Rectal smooth muscle tissue (tissue), 1 donor: ENCODE results near the gene IRGC.

Experiments used
- H3K27ac ChIP-seq: one replicate; pipeline ENCODE4 v1.7.0; 2013; ENCODE audit warnings: low read depth, low read length, inconsistent platforms
- H3K27me3 ChIP-seq: one replicate; pipeline ENCODE4 v1.7.0; 2013; ENCODE audit warnings: low read length; ENCODE audit not compliant: control insufficient read depth, insufficient read depth
- H3K36me3 ChIP-seq: one replicate; pipeline ENCODE4 v1.7.0; 2013; ENCODE audit warnings: low read length; ENCODE audit not compliant: control insufficient read depth, insufficient read depth
- H3K4me1 ChIP-seq: one replicate; pipeline ENCODE4 v1.7.0; 2013; ENCODE audit warnings: low read length; ENCODE audit not compliant: control insufficient read depth, insufficient read depth
- H3K4me3 ChIP-seq: one replicate; pipeline ENCODE4 v1.7.0; 2013; ENCODE audit warnings: low read length
- H3K9ac ChIP-seq: one replicate; pipeline ENCODE4 v1.7.0; 2013; ENCODE audit warnings: low read length

Gene IRGC

GRCh38 chr19:43695985-43696704 is 19.7 kb upstream of the IRGC start:
- H3K27ac ChIP-seq: no peak overlapping the region
- H3K4me3 ChIP-seq: no peak overlapping the region
- no peaks in the 10 kb centered on the region for H3K4me1 ChIP-seq
- no peaks in the 10 kb centered on the region for H3K36me3 ChIP-seq
- H3K27me3 ChIP-seq: peaks cover 3% of the 10 kb centered on the region
- H3K9ac ChIP-seq: no peak overlapping the region

GRCh38 chr19:43697295-43697694 is 18.6 kb upstream of the IRGC start:
- peaks cover 3% of the 10 kb centered on the region for H3K27me3 ChIP-seq
- H3K4me3 ChIP-seq: no peak overlapping the region
- no peaks in the 10 kb centered on the region for H3K4me1 ChIP-seq
- no peak overlapping the region for H3K9ac ChIP-seq
- H3K36me3 ChIP-seq: no peaks in the 10 kb centered on the region
- H3K27ac ChIP-seq: no peak overlapping the region

GRCh38 chr19:43699506-43700394 is 16.1 kb upstream of the IRGC start:
- no peak overlapping the region for H3K27ac ChIP-seq
- H3K27me3 ChIP-seq: peaks cover 3% of the 10 kb centered on the region
- no peak overlapping the region for H3K9ac ChIP-seq
- H3K4me1 ChIP-seq: no peaks in the 10 kb centered on the region
- peak overlapping the region; percentile 43 for H3K4me3 ChIP-seq
- H3K36me3 ChIP-seq: no peaks in the 10 kb centered on the region

GRCh38 chr19:43700395-43701000 is 15.4 kb upstream of the IRGC start:
- Histone ChIP-seq H3K4me1 (no peaks in the 10 kb centered on the region), H3K9ac (no peak overlapping the region), H3K4me3 (no peak overlapping the region), H3K27ac (peak overlapping the region; percentile 51), H3K36me3 (no peaks in the 10 kb centered on the region), H3K27me3 (peaks cover 3% of the 10 kb centered on the region)

DNA sequence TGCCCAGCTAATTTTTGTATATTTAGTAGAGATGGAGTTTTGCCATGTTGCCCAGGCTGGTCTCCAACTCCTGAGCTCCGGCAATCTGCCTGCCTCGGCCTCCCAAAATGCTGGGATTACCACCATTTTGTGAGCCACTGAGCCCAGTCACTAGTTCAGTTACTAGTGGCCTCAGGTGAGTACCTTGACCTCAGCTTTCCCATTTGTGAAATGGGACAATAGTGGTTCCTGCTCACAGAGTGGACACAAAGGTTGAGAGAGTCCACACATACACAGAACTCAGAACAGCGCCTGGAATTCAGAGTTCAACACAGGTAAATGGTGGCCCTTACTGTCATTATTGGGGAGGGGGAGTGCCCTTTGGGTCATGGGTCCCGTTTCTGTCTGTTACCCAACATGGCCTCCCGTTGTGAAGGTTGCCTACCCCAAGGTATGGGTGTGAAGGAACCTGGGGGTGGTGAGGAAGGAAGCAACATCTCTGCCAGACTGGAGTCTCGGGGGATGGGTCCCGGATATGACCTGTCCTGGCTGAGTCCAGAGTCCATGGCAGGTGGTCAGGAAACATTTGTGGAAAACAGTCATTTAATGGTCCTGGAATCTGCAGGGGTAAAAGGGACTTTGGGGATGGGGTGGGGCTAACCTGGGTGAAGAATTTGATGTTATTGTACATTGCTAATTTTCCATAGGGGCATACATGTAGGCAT is 11.7 kb upstream of the IRGC start:
- Histone ChIP-seq H3K4me3 (no peak overlapping the region), H3K27me3 (peaks cover 3% of the 10 kb centered on the region), H3K9ac (no peak overlapping the region), H3K36me3 (no peaks in the 10 kb centered on the region), H3K27ac (no peak overlapping the region), H3K4me1 (no peaks in the 10 kb centered on the region)

DNA sequence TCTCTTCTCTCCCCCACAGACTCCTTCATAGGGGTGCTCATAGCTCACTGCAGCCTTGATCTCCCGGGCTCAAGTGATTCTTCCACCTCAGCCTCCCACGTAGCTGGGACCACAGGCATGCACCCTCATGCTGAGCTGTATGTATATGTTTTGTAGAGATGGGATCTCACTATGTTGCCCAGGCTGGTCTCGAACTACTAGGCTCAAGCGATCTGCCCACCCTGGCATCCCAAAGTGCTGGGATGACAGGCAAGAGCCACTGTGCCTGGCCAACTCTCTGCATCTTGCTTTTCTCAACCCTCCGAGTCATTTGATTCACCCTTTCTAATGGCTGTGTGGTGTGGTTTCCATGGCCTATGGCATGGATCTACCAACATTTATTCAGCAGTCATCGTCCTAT is 10.1 kb upstream of the IRGC start:
- Histone ChIP-seq H3K4me3 (no peak overlapping the region), H3K27me3 (no peaks in the 10 kb centered on the region), H3K36me3 (no peaks in the 10 kb centered on the region), H3K27ac (no peak overlapping the region), H3K9ac (no peak overlapping the region), H3K4me1 (no peaks in the 10 kb centered on the region)

DNA sequence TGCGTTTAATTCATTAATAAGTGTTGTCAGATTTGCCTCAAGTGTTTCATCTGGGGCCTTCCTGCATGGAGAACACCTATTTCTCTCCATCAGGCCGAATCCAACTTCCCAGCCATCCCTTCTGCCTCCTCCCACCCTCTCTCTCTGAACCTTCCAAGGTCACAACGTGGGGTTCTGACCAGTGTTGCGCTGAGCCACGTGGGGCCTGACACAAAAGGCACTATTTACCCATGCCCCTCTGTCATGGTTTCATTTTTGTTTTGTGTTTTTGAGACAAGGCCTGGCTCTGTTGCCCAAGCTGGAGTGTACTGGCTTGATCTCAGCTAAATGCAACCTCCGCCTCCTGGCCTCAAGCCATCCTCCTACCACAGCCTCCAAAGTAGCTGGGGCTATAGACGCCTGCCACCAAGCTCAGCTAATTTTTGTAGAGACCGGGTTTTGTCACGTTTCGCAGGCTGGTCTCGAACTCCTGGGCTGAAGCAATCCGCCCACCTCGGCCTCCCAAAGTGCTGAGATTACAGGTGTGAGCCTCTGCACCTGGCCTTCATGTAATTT is 8.6 kb upstream of the IRGC start:
- no peak overlapping the region for H3K4me3 ChIP-seq
- no peaks in the 10 kb centered on the region for H3K4me1 ChIP-seq
- H3K9ac ChIP-seq: no peak overlapping the region
- no peaks in the 10 kb centered on the region for H3K27me3 ChIP-seq
- H3K27ac ChIP-seq: no peak overlapping the region
- H3K36me3 ChIP-seq: no peaks in the 10 kb centered on the region

- no peaks in the 10 kb centered on the region for H3K36me3 ChIP-seq
Measured at GRCh38 chr19:43708716-43709115, 7.2 kb upstream of the IRGC start.

GRCh38 chr19:43711751-43712355 is 4.0 kb upstream of the IRGC start:
- H3K4me1 ChIP-seq: no peaks in the 10 kb centered on the region
- no peak overlapping the region for H3K9ac ChIP-seq

More at GRCh38 chr19:43708716-43709115, 7.2 kb upstream of the IRGC start:
- Histone ChIP-seq H3K4me1 (no peaks in the 10 kb centered on the region), H3K27ac (no peak overlapping the region), H3K27me3 (no peaks in the 10 kb centered on the region), H3K4me3 (no peak overlapping the region), H3K9ac (no peak overlapping the region)

DNA sequence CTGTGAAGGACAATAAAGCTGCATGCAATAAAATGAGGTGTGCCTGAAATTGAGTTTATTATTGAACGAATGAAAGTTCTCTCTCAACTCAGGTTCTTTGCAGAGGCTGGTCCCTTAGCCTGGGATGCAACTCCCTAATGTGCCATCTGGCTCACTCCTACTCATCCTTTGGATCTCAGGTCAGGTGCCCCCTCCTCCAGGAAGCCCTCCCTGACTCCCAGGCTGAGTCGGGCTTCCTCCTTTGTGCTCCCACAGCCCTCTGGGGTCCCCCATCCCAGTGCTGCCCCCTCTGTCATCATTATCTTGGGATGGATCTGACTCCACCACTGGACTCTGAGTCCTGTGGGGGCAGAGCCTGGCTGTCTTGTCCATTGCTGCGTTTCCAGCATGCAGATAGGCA is 2.7 kb upstream of the IRGC start:
- H3K36me3 ChIP-seq: no peaks in the 10 kb centered on the region
- no peak overlapping the region for H3K9ac ChIP-seq
- H3K27me3 ChIP-seq: no peaks in the 10 kb centered on the region
- H3K4me3 ChIP-seq: no peak overlapping the region
- no peaks in the 10 kb centered on the region for H3K4me1 ChIP-seq
- no peak overlapping the region for H3K27ac ChIP-seq

More at GRCh38 chr19:43711751-43712355, 4.0 kb upstream of the IRGC start:
- no peaks in the 10 kb centered on the region for H3K27me3 ChIP-seq
- no peak overlapping the region for H3K27ac ChIP-seq
- no peaks in the 10 kb centered on the region for H3K36me3 ChIP-seq
- H3K4me3 ChIP-seq: no peak overlapping the region

DNA sequence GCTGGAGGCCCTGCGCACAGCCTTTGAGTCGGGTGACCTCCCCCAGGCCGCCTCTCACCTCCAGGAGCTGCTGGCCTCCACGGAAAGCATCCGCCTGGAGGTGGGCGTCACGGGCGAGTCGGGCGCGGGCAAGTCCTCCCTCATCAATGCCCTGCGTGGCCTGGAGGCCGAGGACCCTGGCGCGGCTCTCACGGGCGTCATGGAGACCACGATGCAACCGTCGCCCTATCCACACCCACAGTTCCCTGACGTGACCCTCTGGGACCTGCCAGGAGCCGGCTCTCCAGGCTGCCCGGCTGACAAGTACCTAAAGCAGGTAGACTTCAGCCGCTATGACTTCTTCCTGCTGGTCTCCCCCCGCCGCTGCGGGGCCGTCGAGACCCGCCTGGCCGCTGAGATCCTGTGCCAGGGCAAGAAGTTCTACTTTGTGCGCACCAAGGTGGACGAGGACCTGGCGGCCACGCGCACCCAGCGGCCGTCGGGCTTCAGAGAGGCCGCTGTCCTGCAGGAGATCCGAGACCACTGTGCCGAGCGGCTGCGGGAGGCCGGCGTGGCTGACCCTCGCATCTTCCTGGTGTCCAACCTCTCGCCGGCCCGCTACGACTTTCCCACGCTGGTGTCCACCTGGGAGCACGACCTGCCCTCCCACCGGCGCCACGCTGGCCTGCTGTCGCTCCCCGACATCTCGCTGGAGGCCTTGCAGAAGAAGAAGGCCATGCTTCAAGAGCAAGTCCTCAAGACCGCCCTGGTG is 2.9 kb downstream of the IRGC start:
- Histone ChIP-seq H3K4me3 (no peak overlapping the region), H3K4me1 (no peaks in the 10 kb centered on the region), H3K36me3 (no peaks in the 10 kb centered on the region), H3K27me3 (no peaks in the 10 kb centered on the region), H3K27ac (no peak overlapping the region), H3K9ac (no peak overlapping the region)
